ENCODE measurements around the gene AGRN. TPM values are rescaled to one million over a fixed set of nuclear protein-coding genes. Genes with fewer than 3 reads are reported as not detected.

Gene AGRN
- total RNA-seq, 1 donor from 2014 or later = 135 TPM

- Histone ChIP-seq H3K36me3 (no peaks in the 10 kb centered on the region), H3K4me3 (no peak overlapping the region), H3K27me3 (peaks cover 30% of the 10 kb centered on the region), H3K9me3 (no peaks in the 10 kb centered on the region), H3K4me1 (peaks cover 5% of the 10 kb centered on the region), H3K27ac (no peak overlapping the region)
- no peak for ATAC-seq
- intact Hi-C loops (cut with DNase I) = no loop called here
- peak; percentile 60 for DNase-seq
- TF ChIP-seq CTCF (IDR thresholded peaks at IDR 0.05) = no peak
Measured at GRCh38 chr1:995665-996633, 24.0 kb upstream of the AGRN start.

GRCh38 chr1:996851-997712 lies 22.8 kb upstream of the AGRN start:
- DNase-seq (peak; percentile 64), ATAC-seq (no peak)
- H3K4me3 ChIP-seq = no peak overlapping the region
- H3K36me3 ChIP-seq = no peaks in the 10 kb centered on the region
- H3K27me3 ChIP-seq = peaks cover 34% of the 10 kb centered on the region
- H3K27ac ChIP-seq = no peak overlapping the region
- no peaks in the 10 kb centered on the region for H3K9me3 ChIP-seq
- intact Hi-C loops (cut with DNase I) = no loop called here
- peaks cover 7% of the 10 kb centered on the region for H3K4me1 ChIP-seq
- TF ChIP-seq CTCF (IDR thresholded peaks at IDR 0.05) = no peak

GRCh38 chr1:997713-997992 lies 22.3 kb upstream of the AGRN start:
- no peak for TF ChIP-seq CTCF (IDR thresholded peaks at IDR 0.05)
- H3K4me1 ChIP-seq = peaks cover 7% of the 10 kb centered on the region
- H3K27me3 ChIP-seq = peaks cover 34% of the 10 kb centered on the region
- ATAC-seq = no peak
- intact Hi-C loops (cut with DNase I) = no loop called here
- H3K36me3 ChIP-seq = no peaks in the 10 kb centered on the region
- no peak overlapping the region for H3K27ac ChIP-seq
- no peak overlapping the region for H3K4me3 ChIP-seq
- no peak for DNase-seq
- H3K9me3 ChIP-seq = no peaks in the 10 kb centered on the region

DNA sequence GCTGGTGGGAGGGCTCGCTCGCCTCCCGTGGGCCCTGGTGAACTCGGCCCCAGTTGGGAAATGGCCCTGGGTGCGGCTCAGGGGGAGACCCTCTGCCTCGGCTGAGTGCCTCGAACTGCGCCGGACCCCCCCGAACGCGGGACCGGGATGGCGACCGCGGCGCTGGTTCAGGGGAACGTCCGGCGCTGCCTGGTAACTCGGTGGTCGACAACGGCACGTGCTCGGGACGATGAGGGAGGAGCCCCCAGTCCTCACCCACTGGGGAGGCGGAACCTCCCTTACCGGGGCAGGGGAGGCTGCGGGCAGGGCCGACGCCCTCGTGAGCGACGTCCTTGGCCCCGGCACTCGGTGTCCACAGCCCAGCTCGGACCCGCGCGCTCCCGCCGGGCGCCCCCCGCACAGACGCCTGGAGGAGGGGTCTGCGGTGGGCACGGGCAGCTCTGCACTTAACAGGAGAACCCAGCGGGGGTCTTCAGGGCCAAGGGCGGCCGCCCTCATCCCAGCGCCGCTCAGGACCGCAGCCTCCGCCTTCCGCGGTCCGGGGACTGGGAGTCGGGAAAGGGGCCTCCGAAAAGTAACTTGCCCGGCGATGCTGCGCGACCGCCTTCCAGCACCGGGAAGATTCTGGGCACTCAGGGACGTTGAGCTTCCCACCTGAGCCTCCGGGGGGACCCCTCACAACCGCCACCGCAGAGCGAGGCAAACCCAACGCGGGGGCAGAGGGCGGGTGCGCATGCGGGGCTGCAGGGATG lies 21.8 kb upstream of the AGRN start:
- ATAC-seq (no peak), DNase-seq (peak; percentile 67)
- Histone ChIP-seq H3K4me1 (peaks cover 7% of the 10 kb centered on the region), H3K4me3 (peak overlapping the region; percentile 59), H3K27me3 (peaks cover 34% of the 10 kb centered on the region), H3K27ac (no peak overlapping the region), H3K36me3 (no peaks in the 10 kb centered on the region), H3K9me3 (no peaks in the 10 kb centered on the region)
- TF ChIP-seq CTCF (IDR thresholded peaks at IDR 0.05) = no peak
- intact Hi-C loops (cut with DNase I) = no loop called here

- no peaks in the 10 kb centered on the region for H3K36me3 ChIP-seq
- no peak for ATAC-seq
- peak overlapping the region; percentile 59 for H3K4me3 ChIP-seq
- no peaks in the 10 kb centered on the region for H3K9me3 ChIP-seq
- intact Hi-C loops (cut with DNase I) = no loop called here
- H3K27me3 ChIP-seq = peaks cover 34% of the 10 kb centered on the region
- DNase-seq = no peak
- H3K27ac ChIP-seq = peak overlapping the region; percentile 75
- TF ChIP-seq CTCF (IDR thresholded peaks at IDR 0.05) = no peak
- H3K4me1 ChIP-seq = peaks cover 7% of the 10 kb centered on the region
Measured at GRCh38 chr1:998745-998994, 21.2 kb upstream of the AGRN start.

All from upper lobe of right lung (tissue), 1 donor.